NCI-H2029 treated with DMSO at 0.1 percent for 48 hours (cell line): ENCODE data around the gene RGS9.
A peak's percentile ranks its signal among the peaks of the same experiment; 100 is the strongest.
"Not testable (repeated sequence)": the region's sequence is repeated elsewhere in the genome, so short reads cannot be mapped to it uniquely, and the experiment has no call there.

ENCODE experiments used
- DNase-seq: peaks from one replicate; lab custom pipeline; 2025; lab: John Stamatoyannopoulos, UW

Gene RGS9

DNA sequence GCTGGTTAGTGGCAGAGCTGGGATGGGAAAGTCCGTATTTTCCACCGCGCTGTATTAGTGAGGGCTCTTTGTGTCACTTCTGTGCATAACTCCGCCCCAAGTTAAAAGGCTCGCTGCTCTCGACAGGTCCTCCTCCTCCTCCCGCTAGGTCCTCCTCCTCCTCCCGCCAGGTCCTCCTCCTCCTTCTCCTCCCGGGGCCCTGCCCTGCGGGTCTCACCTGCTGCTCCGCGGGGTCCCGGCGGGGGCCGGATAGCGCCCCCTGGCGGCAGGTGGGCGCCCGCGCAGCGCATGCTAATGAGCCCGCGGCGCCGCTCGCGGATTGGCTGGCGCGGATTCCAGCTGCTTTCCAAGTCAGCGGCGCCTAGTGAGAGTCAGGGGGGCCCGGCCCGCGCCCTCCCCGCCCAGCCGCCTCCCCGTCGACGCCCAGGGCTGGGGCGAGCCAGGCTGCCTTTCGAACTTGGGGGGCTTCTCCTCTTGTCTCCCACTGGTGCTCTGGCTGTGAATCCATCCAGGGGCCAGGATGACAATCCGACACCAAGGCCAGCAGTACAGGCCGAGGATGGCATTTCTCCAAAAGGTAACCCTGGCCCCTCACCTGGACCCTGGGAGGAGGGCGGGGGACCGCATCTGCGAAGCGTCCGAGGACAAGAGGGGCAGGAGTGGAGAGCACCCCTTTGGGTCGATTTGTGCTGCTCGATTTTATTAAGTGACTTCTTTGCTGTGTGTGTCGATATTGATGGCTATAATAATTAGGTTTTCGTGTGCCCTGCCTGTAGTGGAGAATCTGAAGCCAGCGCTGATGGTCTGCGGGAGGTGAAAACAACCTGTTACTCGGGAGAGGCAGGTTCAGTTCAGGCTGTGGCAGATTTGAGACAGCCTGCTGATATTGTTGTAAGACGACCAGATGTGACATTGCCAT lies at the start of gene RGS9:
Gene RGS9, plus strand, starts transcription at position 350 of the 919 bp plus-strand sequence. Its CDS starts 171 bp downstream, at position 521.
- peak; percentile 41 for DNase-seq

DNA sequence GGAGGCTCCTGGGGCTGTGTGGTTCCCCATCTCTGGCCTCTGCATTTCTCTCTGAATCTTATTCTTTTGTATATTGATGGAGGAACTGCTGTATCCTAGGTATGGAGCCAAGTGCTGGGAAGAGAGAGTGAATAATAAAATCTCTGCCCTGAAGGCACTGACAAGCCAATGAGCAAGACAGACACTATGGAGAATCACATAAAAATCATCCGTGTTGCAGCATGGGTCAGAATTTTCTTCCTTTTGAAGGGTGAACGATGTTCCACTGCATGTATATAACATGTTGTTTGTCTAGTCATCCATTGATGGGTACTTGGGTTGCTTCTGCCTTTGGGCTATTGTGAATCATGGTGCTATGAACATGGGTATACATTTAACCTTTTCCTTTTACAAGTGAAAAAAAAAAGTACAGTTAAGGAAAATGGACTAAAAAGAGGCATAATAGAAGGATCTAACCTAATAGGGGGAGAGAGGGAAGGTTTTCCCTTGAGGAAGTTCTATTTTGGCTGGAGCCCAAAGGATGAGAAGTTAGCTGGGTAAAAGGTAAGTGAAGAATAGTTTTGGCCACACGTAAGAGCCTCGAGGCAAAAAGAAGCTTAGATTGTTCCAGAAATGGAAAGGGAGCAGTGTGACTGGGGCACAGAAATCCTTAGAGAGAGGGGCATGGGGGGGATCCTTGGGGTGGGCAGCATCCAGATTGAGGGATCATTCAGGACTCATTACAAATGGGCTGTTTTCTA lies 48.4 kb upstream of the RGS9 start:
- DNase-seq = no peak

- no peak for DNase-seq
These were observed 44.9 kb upstream of the RGS9 start for GRCh38 chr17:65092262-65092661.

DNA sequence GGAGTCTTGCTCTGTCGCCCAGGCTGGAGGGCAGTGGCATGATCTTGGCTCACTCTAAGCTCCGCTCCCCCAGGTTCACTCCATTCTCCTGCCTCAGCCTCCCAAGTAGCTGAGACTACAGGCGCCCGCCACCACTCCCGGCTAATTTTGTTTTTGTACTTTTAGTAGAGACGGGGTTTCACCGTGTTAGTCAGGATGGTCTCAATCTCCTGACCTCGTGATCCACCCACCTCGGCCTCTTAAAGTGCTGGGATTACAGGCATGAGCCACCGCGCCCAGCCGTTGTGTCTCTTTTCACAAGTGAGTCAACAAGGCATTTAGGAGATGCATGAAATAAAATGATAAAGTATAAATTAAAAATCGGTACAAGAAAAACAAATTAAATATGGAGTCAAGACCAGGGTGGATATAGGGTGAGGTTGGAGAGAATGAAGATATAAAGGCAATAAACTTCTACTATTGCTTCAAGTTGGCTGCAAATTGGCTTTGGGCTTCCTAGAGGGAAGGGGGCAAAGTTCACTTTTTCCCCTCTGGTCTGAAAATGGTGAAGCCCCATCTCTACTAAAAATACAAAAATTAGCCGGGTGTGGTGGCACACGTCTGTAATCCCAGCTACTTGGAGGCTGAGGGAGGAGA lies 44.3 kb upstream of the RGS9 start:
- not testable (repeated sequence) for DNase-seq

DNA sequence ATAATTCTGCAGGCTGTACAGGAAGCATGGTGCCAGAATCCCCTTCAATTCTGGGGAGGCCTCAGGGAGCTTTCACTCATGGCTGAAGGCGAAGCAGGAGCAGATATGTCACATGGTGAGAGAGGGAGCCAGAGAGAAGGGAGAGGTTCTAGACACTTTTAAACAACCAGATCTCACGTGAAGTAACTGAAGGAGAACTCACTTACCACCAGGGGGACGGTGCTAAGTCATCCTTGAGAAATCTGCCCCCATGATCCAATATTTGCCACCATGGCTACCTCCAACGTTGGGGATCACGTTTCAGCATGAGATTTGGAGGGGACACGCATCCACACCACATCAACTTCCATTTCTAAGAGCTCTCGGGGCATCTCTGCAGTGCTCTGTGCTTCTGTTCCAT lies 43.2 kb upstream of the RGS9 start:
- DNase-seq = no peak

DNA sequence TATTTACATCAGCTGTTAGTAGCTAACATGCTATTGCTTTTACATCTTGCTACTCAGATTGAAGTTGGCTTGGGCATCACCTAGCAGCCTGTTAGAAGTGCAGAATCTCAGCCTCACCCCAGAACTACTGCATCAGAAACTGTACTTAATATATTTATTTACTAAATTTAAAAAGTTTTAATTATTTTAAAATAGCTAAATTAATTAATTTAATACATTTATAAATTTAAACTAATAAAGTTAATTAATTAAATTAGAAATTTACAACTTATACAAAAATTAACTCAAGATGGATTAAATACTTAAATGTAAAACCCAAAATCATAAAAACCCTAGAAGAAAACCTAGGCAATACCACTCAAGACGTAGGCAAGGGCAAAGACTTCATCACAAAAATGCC lies 41.7 kb upstream of the RGS9 start:
- DNase-seq = no peak

- DNase-seq = not testable (repeated sequence)
These were observed 40.8 kb upstream of the RGS9 start for GRCh38 chr17:65096382-65096781.

DNA sequence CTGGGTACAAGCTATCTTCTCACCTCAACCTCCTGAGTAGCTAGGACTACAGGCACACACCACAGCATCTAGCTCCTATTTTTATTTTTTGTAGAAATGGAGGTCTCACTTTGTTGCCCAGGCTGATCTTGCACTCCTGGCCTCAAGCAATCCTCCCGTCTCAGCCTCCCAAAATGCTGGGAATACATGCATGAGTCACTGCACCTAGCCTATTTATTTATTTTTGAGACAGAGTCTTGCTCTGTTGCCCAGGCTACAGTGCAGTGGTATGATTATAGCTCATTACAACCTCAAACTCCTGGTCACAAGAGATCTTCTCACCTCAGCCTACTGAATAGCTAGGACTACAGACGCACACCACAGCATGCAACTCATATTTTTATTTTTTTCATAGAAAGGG lies 40.1 kb upstream of the RGS9 start:
- DNase-seq = no peak

GRCh38 chr17:65099475-65099874 lies 37.7 kb upstream of the RGS9 start:
- DNase-seq = no peak

DNA sequence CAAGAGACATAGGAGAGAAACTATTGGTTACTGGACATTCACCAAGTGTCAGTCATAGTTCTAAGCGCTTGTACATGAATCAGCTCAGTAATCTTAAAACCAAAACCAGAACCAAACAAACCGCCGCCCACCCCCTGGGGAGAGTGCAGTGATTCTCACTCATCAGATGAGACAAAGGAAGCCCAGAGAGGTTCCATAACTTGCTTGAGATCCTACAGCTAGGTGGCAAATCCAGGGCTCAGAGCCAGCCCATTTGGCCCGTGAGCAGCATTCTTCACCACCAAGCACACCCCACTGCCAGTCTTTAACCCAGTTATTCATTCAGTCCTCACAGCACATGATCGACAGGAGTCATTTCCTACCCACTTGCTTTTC lies 37.2 kb upstream of the RGS9 start:
- DNase-seq = peak; percentile 25

GRCh38 chr17:65100316-65101140 lies 36.6 kb upstream of the RGS9 start:
- peak; percentile 16 for DNase-seq

GRCh38 chr17:65101371-65101770 lies 35.8 kb upstream of the RGS9 start:
- no peak for DNase-seq

- DNase-seq = no peak
These were observed 34.9 kb upstream of the RGS9 start for GRCh38 chr17:65102235-65102634.

- DNase-seq = no peak
These were observed 34.4 kb upstream of the RGS9 start for GRCh38 chr17:65102788-65103187.

DNA sequence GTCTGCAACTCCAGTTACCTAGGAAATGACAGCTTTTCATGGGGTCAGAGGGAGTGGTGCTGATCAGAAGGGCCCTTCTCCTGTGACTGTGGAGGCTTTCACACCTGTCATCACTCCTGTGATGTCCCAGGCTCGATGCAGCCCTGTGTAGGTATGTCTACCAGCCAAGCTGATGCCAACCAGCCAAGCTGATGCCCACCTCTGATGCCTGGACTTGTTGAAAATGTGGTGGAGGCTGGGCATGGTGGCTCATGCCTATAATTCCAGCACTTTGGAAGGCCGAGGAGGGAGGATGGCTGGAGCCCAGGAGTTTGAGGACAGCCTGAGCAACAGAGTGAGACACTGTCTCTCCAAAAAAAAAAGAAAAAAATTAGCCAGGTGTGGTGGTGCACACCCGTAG lies 33.7 kb upstream of the RGS9 start:
- no peak for DNase-seq

GRCh38 chr17:65103896-65104295 lies 33.3 kb upstream of the RGS9 start:
- DNase-seq = no peak

- DNase-seq = no peak
These were observed 32.6 kb upstream of the RGS9 start for GRCh38 chr17:65104541-65104940.

GRCh38 chr17:65104973-65105372 lies 32.2 kb upstream of the RGS9 start:
- DNase-seq = no peak

DNA sequence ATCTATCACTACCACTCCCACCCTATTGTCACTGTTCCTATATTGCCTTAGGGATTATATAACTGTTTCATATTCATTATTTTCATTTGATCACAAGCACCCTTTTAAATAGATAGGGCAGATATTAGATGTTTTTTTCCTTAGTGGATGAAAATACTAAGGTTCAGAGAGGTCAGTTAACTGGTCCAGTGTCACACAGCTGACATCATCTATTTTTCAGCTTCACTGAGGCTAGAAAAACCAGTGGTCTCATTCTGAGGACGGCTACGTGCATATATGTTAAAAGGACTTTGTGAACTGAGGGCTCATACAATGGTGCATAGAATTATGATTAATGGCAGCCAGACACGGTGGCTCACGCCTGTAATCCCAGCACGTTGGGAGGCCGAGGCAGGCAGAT lies 29.0 kb upstream of the RGS9 start:
- DNase-seq = no peak

- no peak for DNase-seq
These were observed 27.6 kb upstream of the RGS9 start for GRCh38 chr17:65109543-65109942.

- no peak for DNase-seq
These were observed 27.0 kb upstream of the RGS9 start for GRCh38 chr17:65109990-65110680.
